ENCODE data around the gene MAST4.

Gene MAST4

DNA sequence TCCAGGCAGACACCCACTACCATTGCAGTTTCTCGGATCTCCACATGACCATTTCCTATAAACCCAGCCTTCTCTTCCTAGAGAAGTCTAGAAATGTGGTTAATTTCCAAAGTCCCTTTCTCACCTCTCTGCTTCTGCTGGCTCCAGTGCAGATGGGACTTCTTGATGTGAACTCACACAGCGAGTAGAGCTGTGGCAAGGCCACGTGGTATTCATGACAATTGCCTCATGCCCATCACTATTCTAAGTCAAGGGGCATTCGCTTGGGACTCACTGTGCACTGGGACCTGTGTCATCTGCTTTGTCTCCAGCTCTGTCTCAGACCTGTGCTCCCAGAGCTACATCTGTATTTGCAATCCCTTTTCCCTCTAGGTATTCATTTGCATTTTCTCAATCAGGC lies 594.2 kb downstream of the MAST4 start:
- in situ Hi-C loops (cut with HindIII; ENCODE audit: low sequenced_read_pairs), result no loop called here

DNA sequence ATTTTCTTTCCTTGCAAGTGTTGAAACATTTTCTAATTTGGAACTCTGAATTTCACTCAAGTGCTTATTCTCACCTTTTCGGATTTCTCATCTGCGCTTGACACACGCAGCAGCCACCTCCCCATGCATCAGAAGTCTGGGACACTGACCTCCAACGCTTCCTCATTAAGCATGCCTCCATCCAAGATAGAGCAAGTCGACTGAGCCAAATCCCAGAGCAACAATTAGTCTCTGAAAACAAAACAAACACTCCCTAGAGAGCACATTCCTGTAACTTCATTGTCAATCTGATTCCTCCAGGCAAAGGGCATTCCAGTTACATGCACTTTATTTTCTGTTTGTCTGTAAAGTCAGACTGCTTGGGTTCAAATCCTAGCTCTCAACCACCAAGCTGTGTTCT lies 594.7 kb downstream of the MAST4 start:
- in situ Hi-C loops (cut with HindIII; ENCODE audit: low sequenced_read_pairs), result no loop called here

DNA sequence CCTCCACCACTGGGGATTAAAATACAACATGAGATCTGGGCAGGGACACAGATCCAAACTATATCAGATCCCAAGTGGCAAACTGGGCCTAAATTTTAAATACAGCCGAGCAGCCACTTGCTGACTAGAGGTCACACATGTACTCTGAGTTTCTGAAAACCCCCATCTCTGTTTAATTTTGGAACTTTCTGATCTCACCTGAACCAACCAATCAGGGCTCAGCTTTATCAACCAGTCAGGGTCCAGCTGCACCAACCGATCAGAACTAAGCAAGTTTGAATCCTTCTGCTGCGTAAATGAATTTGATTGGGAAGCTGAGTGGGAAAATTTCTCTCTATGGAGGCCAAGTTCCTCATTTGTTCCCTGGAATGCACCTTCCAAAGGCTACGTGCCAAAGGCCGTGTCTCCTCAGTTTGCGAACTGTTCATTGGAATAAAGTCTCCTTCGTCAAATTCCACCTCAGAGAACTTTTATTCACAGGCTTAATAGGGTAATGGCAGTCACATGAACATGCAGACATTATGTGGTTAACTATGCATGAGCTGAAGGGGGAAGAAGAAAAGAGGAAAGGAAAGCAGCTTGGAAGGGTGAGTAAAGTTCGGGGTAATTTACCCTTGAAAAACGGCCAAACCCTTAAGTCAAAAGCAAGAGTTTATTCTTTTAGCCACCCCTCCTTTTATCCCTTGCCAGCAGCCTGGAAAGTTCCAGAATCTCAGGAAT lies 596.7 kb downstream of the MAST4 start:
- in situ Hi-C loops (cut with HindIII; ENCODE audit: low sequenced_read_pairs), result no loop called here

DNA sequence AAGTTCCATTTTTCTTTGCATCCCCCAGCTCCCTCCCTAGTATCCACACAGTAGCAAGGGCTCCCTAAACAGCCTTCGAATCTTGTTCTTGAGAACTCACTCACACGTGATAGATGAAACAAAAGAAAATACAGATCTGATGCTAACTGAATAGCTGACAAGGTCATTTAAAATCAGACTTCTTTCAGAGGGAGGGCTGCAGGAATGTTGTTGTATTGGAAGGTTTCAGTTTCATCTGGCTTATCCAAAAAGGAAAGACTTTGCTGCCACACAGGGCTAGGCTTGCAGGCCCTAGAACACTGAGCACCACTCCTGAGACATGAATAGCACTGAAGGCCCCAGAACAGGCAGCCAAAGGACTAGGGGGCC lies 597.2 kb downstream of the MAST4 start:
- in situ Hi-C loops (cut with HindIII; ENCODE audit: low sequenced_read_pairs), result no loop called here

DNA sequence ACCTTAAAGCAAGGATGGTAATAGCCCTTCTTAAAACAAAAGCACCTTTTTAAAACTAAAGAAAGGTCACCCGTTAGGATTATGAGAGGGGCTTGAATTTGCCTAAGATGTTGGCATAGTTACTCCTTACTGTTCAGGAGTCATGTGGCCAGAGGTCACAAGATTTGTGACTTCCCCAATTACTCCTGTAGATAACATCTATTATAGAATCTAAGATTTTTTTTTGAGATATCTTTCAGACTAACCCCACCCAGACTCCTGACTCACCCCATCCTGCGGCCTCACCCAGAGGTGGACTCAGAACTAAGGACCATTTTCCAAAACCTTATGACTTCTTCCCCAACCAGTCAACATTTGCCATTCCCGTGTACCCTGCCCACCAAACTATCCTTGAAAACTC lies 598.0 kb downstream of the MAST4 start:
- in situ Hi-C loops (cut with HindIII; ENCODE audit: low sequenced_read_pairs), result no loop called here

DNA sequence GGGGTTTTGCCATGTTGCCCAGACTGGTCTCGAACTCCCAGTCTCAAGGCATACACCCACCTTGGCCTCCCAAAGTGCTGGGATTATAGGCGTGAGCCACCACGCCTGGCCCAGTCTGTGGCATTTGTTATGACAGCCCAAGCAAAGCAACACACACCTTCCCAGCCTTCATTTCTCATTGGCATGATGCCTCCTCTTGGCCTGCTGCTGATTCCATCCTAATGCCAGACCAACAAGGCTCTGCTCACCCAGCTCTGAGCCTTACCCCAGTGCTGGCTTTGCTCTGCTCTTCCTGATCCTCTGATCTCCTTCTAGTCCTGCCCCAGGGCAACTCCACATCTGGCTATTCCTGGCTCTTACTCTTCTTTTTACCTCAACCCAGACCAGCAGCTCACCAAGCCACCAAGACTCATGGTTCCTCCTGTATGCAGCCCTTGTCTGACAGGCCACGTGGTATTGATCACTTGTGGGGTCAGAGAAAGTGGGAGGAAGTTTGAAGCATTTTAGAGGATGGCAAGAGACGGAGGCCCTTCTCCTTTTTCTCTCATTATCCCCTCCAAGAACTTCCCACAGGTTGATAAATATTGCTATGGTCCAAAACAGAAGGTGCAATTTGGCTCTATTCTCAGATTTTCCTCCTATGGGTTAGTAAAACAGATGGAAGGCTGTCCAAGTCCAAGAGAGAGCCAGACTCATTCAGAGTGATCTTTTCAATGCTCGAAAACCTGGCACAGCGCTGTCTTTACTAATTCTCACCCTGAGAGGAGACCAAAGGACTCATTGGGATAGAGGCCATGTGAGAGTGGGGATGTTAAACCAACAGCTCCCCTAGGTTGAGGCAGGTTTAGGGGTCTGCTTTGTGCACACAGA lies 599.4 kb downstream of the MAST4 start:
- in situ Hi-C loops (cut with HindIII; ENCODE audit: low sequenced_read_pairs), result no loop called here

DNA sequence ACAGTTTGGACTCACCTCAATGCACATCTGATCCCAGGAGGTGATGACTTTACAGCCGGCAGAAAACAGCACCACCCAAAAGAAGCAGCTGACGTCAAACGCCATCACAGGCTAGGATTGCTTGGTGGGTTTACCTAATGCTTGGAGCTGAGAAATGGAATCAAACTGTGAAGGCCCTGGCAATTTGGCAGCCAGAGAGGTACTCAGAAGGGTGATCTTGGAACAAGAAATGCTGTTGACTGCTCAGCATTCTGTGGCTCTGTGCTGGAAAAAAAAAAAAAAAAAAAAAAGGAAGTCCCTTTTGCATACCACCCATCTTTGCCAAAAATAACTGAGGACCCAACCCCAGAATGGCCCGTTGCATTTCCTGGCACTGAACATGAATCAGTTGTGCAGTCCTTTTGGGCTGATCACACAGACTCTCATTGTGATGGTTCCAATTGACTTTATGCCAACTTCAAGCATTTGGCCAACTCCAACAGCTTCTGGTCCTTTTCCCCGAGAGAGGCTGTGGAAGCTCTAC lies 600.4 kb downstream of the MAST4 start, which contains the start of gene CD180:
Gene CD180, minus strand, starts transcription at position 263 of the 523 bp plus-strand sequence. Its CDS starts 158 bp downstream, at position 105.
- in situ Hi-C loops (cut with HindIII; ENCODE audit: low sequenced_read_pairs), result no loop called here

DNA sequence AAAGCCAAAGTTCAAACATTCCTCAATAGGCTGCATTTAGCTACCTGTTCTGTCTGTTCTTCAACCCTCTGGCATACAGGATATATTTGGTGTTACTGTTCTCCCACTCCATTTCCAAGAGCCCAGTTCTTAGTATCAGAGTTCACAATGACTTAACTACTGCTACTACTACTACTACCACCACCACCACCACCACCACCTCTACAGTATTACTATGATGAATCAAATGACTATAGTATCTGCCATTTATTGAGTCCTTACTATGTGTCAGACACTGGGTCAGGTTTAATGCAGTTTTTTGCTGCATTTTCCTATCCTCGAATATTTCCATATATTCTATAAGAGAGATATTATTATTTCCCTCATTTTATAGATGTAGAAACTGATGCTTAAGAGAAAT lies 601.3 kb downstream of the MAST4 start:
- in situ Hi-C loops (cut with HindIII; ENCODE audit: low sequenced_read_pairs), result no loop called here

DNA sequence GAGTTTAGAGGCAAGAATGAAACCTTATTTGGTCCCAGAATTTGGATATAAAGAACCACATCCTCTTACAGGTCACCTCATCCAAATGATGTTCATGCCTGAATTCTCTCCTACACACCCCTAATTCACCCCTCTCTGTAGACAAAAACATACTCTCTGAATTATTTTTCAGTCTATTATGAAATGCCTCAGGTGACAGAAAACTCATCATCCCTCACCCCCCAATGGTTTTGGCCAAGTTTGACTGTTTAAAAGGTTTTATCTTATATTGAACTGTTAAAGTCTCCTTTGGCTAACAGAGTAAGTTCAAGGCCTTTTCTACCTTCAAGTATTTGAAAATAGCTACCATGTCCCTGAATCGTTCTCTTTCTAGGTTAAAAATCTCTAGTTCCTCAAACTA lies 602.7 kb downstream of the MAST4 start:
- in situ Hi-C loops (cut with HindIII; ENCODE audit: low sequenced_read_pairs), result no loop called here

DNA sequence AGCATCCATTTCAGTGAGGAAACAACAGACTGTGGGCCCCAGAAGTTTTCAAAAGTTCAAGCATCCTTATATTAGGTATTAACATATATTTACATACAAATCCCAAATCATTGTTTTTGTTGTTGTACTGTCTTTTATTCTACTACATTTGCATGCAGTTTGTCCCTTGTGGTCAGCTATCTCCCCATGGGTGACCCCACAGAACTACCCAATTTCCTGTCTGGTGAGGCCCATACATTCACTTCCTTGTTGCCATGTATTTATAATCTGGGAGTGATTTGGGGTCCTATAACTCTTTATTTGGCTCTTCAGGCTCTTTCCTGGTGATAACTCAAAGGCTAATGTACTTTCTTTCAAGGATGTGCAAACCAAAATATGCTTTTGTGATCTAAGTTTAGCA lies 603.7 kb downstream of the MAST4 start:
- in situ Hi-C loops (cut with HindIII; ENCODE audit: low sequenced_read_pairs), result no loop called here

DNA sequence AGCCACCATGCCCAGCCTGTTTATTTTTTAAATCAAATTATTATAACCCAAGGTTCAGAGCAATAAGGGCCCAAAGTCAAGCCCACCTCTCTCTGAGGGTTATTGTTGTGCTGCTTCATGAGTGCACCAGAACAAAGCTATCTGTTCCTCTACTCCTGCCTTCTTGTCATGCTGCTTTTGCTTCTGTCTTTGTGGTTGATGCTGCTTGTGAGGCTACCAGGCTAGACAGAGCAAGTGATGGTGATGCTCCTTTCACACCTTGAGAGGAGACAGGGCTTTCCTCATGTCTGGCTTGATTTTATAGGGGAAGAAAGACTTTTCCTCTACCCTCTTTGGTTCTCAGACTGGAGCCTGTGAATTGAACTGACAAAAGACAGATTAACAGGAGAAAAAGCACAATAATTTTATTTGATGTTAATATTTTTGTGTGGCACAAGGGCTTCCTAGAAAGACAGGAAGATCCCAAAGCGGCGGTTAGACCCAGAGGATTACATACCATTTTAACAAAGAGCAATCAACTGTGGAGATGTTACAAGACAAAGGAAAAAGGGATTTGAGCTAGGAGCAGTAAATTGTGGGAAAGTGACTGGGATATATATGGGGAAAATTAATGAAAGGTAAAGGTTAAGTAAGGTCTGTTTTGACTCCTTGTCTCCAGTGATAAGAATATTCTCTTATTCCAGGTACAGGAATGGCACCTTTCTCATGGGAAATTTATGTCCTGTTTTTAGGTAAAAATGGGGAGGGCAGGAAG lies 604.8 kb downstream of the MAST4 start:
- in situ Hi-C loops (cut with HindIII; ENCODE audit: low sequenced_read_pairs), result no loop called here

DNA sequence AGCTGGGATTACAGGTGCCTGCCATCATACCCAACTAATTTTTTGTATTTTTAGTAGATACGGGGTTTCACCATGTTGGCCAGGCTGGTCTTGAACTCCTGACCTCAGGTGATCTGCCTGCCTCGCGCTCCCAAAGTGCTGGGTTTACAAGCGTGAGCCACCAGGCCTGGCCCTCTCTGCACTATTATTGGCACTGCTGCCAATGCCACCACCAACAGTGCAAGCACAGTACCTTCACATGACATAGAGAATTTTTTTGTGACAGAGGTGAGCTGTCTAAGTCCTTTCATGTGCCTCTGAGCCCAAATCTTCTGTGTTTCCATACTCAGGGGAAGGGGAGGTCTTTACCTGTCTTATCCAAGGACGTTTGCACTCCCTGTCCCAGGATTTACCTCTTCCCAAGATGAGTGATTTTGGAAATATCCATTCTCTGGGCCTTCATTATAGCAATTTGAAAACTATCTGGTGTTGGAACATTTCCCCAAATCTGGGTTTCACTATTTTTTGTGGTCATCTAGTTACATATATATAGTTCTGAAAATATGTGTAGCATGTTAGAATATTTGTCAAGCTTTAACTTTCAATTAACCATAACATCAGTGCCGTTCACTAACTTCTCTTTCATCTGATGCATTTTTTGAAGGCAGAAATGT lies 605.8 kb downstream of the MAST4 start:
- in situ Hi-C loops (cut with HindIII; ENCODE audit: low sequenced_read_pairs), result no loop called here

DNA sequence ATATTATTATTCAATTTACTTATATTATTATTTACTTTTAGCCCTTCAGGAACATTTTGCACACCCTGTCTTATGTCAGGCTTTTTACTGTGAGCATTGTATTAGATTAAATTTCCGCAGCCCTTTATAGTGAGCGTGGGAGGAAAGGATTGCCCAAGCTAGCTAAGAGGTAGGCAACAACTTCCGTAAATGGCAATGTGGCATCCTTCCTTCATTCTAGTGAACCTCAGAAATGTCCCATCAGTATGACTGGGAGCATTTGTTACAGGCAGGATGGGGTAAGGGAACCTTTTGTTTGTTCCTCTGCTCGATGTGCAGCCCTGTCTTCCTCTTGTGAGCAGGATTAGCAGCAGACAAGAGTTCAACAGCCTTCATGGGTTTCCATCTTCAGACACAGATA lies 606.6 kb downstream of the MAST4 start:
- in situ Hi-C loops (cut with HindIII; ENCODE audit: low sequenced_read_pairs), result no loop called here

DNA sequence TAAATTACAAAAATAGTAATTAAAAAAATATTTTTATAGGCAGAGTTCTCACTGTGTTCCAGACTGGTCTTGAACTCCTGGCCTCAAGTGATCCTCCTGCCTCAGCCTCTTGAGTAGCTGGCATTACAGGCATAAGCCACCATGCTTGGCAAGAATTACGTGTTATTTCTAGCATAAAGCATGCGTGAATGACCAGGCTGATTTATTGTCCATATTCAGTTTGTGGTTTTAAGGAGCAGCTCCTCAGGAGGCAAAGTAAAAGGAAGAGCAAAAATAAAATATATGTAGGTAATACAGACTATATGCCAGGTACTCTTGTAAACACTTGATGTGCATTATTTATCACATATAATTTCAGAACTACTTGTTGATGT lies 607.5 kb downstream of the MAST4 start:
- in situ Hi-C loops (cut with HindIII; ENCODE audit: low sequenced_read_pairs), result no loop called here

DNA sequence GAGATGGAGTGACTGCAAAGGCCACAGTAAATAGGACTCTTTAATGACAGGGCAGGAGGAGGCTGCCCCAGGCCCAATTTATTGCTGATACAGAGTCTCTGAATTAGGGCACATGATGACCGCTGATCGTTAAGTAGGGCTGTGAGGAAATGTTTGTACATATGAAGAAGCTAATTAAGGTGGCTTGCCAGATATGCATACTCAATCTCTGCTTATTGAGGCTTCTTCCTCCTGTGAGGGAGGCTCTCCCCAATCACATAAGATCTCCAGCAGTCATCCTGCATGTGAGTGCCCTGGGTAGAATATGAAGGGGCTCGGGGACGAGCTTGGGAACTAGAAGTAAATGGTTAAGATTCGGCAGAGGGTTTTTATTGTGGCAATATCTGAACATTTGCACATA lies 608.6 kb downstream of the MAST4 start:
- in situ Hi-C loops (cut with HindIII; ENCODE audit: low sequenced_read_pairs), result no loop called here

DNA sequence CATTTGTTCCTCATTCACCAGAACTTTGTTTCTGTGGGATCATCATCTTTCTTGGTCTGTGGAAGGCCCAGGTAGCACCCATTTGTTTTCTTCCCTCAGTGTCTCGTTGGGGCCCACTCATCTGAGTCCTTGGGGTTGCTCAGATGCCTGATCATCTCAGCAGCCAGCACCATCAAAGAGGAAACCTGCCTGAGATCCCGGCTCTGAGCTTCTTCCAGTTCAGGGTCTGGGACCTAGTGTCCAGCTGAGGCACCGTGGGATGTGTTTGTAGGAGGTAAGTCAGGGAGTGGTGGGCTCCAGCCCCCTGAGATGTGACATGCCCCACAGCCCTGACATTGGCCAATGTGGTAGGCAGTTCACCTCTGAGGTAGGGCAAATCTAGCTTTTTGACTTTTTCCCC lies 609.8 kb downstream of the MAST4 start:
- in situ Hi-C loops (cut with HindIII; ENCODE audit: low sequenced_read_pairs), result no loop called here

DNA sequence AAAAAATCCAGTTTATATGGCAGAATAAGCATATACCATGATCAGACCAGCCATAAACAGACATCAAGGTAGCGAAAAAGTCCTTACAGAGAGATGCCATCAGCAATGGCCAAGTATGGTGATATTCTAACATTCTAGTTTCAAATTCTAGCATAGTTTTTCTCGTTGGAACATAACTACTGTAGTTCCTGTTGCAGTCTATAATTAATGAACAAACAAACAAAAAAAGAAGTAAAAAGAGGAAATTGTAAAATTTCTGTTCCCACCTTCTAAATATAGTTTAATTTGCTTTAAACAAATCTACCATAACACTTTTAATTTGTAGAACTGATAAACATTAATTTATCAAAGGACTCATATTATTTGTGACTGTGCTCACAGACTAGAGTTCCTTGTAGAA lies 610.3 kb downstream of the MAST4 start:
- in situ Hi-C loops (cut with HindIII; ENCODE audit: low sequenced_read_pairs), result no loop called here

DNA sequence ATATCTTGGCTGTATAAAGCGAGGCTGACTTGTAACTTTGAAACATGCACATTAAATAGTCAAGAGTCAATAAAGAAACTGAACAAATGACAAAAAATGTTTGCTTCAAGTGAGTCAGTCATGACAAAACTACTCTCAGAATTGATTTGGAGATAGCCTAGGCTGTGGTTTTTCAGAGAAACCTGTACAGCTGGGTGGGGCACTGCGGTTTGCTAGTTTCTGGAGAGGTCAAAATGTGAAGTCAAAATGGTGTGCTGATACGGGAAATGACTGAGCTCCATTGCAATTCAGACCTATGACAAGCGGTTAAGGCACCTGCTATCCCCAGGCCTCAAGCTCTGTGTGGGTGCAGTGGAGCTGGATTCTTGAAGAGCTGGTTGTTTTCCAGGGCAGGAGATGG lies 610.7 kb downstream of the MAST4 start:
- in situ Hi-C loops (cut with HindIII; ENCODE audit: low sequenced_read_pairs), result no loop called here

DNA sequence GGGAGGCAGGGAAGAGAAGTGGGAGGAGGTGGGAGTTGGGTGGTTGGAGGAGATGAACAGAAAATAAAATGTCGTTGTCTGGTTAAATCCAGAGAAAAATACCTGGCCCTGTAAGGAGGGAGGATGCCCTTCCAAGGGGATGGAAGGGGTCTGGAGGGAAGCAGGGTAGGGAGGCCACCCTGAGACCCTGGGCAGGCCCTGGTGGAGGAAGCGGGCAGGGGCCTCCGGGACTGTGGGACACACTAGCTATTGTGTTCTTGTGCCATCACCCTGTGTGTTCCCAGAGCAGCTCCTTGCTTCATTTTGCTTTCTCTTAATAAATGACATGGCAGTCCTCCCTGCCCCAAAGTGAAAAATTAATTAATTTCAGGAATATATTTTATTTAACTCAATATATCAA lies 612.2 kb downstream of the MAST4 start:
- in situ Hi-C loops (cut with HindIII; ENCODE audit: low sequenced_read_pairs), result no loop called here

DNA sequence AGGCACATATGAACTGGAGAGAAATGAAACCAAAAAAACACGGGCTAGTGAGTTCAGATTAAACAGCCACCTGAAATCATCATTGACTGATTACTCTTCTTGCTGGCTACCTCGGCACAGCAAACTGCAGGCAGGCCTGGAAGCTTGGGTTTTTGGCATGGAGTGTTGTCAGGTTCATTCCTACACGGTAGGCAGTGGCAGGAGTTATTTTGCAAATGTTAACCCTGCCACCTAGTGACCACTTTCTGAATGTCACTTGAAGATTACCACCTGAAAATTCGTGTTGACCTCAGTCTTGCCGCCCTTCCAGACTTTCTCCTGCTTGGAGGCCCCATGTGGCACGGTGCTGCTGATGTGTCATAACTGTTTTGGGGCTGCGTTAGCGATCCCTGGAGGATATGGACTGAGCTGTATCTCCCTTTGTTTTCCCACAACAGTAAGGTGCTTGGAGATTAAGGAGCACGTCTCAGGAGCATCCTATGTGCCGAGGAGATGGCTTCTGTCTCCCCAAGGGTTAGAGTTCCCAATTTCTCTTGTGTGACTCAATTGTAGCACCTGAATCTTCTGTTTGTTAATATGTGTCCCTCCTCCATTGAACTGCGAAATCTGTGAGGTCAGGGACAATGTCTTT lies 613.1 kb downstream of the MAST4 start:
- in situ Hi-C loops (cut with HindIII; ENCODE audit: low sequenced_read_pairs), result no loop called here
